Stimulated activated CD8-positive, alpha-beta memory T cell treated with anti-CD3 and anti-CD28 coated beads, Interleukin-2, amount 100 ng/mL, for 1 hour (primary cell): ENCODE results near the gene LRRC28.

Experiments used
- DNase-seq, 2 donors: peaks; one replicate each; pipeline ENCODE4 v3.0.0-alpha.2; 2020; ENCODE audit warnings: low read depth in 2 of 2

LRRC28 gene

DNA sequence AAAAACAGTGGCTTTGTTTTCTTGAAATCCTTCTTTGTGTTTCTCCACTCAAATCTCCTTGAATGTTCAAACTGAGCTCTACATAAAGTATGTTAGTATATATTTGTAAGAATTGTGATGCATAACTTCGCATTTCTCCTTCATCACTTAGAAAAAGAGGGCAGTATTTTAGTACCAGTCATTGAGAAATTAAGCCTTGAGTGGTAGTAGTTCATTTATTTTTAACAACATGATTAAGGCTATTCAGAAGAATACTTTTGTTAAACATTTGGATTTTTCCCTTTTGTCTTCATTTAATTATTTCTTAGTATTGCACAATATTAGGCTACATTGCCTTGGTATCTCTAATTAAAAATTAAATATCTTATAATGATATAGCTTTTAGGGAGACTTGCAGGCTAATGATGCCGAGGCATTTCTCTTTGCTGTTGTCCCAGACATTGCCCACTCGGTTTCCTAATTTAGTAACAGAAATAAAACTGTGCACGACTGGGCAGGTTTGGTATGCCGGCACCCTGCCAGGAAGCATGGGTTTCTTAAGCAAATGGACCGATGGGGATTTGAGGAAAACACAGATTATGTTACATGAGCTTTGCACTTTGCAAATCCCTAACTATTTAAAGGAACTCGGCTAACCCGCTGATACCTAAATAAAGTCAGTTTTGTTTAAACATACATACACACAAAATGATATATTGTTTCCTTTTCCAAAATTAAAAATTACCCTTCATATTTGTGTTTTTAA is 54.7 kb downstream of the LRRC28 start:
- DNase-seq = no peak

DNA sequence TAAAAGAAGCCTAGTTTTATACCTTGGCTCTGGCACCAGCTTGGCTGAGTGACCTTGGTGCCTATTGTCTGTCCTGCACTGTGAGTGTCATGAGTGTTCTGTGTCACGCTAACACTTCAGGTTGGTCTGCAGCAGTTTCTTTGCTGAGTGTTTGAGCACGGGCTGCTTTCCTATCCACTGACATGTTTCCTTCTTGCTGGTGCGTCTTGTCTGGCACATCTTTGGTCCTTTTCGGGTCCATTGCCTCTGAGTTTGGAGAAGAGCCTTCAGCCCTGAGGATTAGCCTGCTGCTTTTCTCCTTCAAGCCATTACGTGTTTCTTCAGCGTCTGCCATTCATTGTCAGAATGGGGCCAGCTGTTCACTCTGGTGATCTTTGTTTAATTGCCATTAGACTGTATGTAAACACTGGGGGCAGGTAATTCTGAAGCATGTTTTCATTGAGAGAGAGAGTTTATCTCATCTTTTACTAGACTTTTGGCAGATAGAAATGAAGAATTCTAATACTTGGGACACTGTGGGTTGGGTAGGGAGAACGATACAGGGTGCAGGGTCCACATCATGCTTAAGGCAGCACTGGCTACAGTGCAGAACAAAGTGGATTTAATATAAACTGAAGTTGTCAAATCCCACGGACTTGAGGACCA is 55.5 kb downstream of the LRRC28 start:
- DNase-seq = no peak

- no peak for DNase-seq
Measured at GRCh38 chr15:99307735-99308134, 56.5 kb downstream of the LRRC28 start.

DNA sequence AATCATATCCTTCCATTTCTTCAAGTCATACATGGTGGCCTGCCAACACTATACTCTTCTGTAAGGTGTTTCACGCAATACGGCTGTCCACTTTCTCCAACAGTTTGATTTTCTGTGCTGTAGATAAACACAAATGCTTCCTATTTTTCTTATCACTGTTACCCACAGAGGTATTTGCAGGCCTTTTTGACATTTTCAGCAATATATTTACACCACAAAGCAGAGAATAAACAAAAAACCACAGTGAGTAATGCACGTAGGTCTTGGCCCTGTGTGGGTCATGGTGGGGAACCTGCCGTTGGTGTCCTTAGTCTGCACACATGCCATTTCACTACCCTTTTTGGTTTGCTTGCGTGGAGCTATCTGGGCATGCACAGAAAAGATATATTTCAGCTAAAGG is 59.5 kb downstream of the LRRC28 start:
- no peak for DNase-seq

DNA sequence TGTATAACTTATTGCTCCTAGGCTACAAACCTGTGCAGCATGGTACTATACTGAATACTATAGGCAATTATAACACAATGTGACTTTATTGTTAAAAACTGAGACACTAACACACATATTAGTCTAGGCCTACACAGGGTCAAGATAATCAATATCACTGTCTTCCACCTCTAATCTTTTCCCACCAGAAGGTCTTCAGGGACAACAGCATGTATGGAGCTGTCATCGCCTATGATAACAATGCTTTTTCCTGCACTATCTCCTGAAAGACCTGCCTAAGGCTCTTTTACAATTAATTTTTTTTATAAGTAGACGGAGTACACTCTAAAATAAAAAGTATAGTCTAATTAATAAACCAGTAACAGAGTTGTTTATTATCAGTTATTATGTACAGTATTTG is 60.9 kb downstream of the LRRC28 start:
- DNase-seq = no peak

GRCh38 chr15:99312794-99313193 is 61.5 kb downstream of the LRRC28 start:
- no peak for DNase-seq

DNA sequence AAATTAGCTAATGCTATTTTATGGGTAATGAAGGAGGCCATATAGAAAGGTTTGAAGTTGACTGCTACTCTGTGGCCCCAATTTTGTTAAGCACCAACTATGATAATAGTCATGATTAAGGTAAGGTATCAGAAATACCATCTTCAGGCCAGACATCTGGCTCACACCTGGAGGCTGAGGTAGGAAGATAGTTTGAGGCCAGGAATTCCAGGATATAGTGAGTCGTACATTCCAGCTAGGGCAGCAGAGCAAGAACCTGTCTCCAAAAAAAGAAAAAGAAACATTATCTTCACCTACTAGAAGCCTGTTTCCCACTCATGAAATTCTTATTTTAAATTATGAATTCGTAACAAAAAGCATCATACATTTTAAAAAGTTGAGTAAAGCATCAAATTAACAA is 64.4 kb downstream of the LRRC28 start:
- DNase-seq = no peak

GRCh38 chr15:99320374-99321215 is 69.3 kb downstream of the LRRC28 start:
- no peak for DNase-seq

DNA sequence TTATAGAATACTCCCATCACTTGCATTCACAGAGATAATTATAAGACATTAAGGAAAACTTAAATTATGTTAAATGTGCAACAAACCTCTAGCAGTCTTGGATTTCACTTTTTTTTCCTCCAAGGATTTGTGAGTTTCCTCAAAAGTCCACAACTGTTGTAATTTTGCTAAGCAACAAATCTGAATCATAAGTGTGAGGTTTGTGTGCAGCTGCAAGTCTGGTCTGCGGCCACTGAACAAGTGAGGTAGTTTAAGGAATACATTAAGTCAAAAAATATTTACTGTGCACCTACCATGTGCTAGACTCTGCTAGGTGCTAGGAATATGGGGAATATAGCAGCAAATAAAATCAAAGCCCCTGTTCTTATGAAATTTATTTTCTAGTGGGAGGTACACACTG is 70.2 kb downstream of the LRRC28 start:
- no peak for DNase-seq

DNA sequence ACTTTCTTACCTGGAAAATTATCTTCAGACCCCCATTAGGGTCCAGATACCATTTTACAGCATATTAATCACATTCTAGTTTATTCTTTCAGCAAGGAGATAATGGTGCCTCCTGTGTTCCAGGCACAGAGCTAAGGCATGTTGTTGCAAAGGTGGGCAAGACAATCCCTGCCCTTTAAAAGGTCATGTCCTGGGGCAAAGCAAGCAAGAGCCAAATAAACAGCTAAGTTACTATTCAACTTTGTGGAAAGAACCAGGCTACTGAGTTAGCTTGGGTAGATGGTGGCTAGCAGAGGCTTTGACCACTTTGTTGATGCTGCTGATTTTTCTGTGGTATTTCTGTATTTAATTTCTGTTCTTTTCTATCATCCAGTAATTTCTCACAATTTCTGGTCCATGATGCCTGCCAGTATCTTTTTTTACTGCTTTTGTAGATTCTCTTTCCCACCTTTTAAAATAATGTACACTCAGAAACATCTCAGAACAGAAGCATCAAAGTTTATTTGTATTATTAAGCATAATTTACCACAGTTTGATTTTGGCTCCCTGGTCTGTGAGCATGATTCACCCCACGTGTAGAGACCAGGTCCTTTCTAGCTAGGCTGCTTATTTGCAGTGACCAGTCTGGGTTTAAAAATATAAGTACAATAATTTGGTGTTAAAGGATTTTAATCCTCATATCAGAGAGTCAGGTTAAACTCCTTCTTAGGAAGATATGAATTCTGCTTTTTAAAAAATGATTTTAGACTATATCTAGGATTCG is 71.5 kb downstream of the LRRC28 start:
- DNase-seq = no peak

DNA sequence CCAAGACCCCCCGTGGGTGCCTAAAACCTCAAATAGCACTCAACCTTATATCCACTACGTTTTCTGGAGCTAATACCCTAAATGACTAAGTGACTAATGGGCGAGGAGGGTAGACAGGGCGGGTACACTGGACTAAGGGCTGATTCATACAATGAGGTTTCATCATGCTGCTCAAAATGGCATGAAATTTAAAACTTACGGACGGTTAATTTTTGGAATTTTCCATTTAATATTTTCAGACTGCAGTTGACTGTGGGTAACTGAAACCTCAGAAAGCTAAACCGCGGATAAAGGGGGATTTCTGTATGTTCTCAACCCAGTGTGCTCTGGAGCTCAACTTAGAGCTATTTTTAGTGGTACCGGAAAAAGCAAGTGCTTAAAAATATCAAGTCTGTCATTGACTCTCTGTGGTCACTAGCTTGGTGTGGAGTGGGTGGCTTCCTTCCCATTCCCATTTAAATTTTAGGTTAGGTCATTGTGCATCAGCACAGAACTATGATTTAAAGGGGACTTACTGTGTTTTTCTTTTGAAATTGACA is 72.9 kb downstream of the LRRC28 start:
- no peak for DNase-seq

GRCh38 chr15:99324700-99325099 is 73.4 kb downstream of the LRRC28 start:
- DNase-seq = no peak

GRCh38 chr15:99326235-99326634 is 75.0 kb downstream of the LRRC28 start:
- no peak for DNase-seq

DNA sequence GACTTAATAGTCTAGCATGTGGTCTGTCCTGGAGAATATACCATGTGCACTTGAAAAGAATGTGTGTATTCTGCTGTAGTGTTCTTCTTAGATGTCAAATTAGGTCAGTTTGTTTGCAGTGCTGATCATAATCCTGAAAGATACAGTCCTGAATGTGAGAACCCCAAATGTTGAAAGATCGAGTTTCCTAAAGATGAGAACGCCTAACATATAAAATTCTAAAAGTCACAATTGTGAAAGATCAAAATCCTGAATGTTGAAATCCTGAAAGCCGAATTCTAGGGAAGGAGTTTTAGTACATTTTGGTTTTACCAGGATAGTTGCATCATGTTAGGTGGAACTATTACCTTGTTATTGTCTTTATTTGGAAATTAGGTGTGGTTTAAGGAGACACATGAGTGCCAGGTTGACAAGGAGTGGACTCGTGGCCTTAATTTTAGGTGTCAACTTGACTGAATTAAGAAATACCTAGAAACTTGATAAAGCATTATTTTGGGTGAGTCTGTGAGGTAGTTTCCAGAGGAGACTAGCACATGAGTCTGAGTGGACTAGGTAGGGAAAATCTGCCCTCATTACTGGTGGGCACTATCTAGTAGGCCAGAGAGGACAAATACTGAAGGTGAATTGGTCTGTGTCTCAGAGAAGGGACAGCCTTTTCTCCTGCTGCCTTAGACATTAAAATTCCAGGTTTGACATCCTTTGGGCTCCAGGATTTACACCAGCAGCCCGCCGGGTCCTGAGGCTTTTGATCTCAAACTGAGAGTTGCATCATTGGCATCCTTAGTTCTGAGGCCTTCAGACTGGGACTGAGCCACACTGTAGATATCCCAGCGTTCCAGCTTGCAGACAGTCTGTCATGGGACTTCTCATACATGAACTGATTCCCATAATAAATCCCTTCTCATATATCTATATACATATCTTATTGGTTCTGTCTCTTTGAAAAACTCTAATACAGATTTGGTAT is 77.1 kb downstream of the LRRC28 start:
- no peak for DNase-seq

DNA sequence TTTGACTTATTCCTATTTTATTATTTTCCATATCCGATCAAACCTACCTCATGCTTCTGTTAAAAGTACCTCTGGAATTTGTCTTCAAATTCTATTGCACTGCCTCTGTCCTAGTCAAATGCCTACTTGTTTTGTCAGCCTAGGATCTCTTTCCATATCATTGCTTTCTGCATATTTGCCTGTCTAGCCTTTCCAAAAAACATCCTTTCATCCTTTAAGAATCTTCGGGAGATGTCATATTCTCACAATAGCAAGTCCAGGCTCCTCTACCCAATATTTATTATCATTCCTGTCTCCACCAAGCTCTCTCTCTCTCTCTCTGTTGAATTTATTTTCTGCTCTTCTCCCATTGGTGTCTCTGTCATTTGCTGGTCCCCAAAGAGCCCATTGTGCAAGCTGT is 80.1 kb downstream of the LRRC28 start:
- no peak for DNase-seq

GRCh38 chr15:99333413-99333812 is 82.1 kb downstream of the LRRC28 start:
- no peak for DNase-seq

DNA sequence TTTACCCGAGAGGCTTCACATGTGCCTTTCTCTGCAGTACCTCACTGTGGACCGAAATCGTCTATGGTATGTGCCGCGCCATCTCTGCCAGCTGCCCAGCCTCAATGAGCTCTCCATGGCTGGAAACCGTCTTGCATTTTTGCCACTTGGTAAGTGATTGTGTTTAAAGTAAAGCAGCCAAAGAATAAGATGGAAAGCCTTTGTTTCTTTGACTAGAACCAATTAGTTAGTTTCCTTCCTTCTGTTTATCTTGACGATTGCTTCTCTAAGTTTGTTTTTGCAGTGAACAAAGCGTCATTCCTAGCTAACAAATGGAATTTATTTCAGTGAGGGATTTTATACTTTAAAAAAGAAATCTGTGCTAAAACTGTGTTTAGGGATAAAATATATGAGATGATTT is 82.7 kb downstream of the LRRC28 start:
- no peak for DNase-seq

DNA sequence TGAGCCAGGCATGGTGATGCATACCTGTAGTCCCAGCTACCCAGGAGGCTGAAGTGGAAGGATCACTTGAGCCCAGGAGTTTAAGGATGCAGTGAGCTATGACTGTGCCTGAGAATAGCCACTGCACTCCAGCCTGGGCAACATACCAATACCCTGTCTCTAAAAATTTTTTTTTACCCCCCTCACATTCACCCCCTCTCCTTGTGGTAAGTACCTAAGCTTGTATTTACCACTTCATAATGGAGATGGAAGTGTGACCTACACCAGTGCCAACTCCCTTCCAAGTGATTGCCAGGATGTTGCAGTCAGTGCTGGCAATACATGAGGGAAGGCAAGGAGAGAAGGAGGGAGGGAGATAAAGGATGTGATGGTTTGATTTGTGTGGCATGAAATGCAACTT is 84.2 kb downstream of the LRRC28 start:
- DNase-seq = no peak

GRCh38 chr15:99336794-99337193 is 85.5 kb downstream of the LRRC28 start:
- DNase-seq = no peak

DNA sequence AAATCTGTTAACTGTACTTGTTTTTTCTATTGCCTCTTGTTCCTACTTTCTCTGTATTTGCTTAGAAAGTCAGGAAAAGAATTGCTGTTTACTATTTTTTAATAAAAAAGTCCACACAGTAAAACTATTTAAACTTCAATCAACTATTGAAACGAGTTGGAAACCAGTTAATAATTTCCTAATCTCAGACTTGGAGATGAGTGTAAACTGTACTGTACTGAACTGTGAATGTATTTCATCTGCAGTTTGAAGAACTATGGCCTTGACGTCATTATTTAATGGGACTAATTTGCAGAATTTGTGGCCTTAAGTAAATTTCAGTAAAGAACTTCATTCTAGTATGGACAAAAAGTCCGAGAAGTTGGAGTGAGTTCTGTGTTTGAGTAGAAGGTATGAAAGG is 89.1 kb downstream of the LRRC28 start:
- no peak for DNase-seq

GRCh38 chr15:99341786-99342185 is 90.5 kb downstream of the LRRC28 start:
- no peak for DNase-seq
